A549 (cell line): Measurements from ENCODE around the gene PTPRS. TPM values are rescaled to one million over a fixed set of nuclear protein-coding genes. Genes with fewer than 3 reads are reported as not detected.

Experiments
- ATAC-seq, 2 experiments: fragments of 200-7000 bp in 1 of 2; fragments of >200 bp in 1 of 2; cut with Nextera tagmentation in 1 of 2; cut with Tn5 transposase in 1 of 2; 3 replicates each; pipeline versions ENCODE4 v1.8.0 to v1.9.1; 2018 to 2020; ENCODE audit warnings: mild to moderate bottlenecking in 1 of 2, moderate library complexity in 1 of 2
- CTCF ChIA-PET: fragments of 300-600 bp; sonication (Branson Sonifier 250); formaldehyde crosslinking; extraction: SDS; loops from one replicate; lab custom pipeline; 2021; ENCODE audit warnings: antibody characterized with exemption, inconsistent platforms; lab: Yijun Ruan, JAX
- POLR2A ChIA-PET: fragments of 350-600 bp; formaldehyde crosslinking; extraction: SDS; loops from one replicate; lab custom pipeline; 2021; ENCODE audit warnings: antibody characterized with exemption, inconsistent platforms; lab: Yijun Ruan, JAX
- DNase-seq, 2 experiments: peaks; one replicate each; pipeline versions ENCODE4 v3.0.0 to v3.0.0-alpha.2; 2011 to 2016; ENCODE audit warnings: low read depth in 1 of 2, low spot score in 1 of 2
- FAIRE-seq: peaks from 2 replicates; lab custom pipeline; 2011; peaks lifted over from hg19 to GRCh38; lab: Jason Lieb, UNC
- H3K27ac ChIP-seq, 2 experiments: fragments of >200 bp; sonication (Bioruptor Twin); formaldehyde crosslinking; 3 replicates each; pipeline ENCODE4 v1.5.1; 2016 to 2017
- H3K4me1 ChIP-seq: fragments of >200 bp; sonication (Bioruptor Twin); formaldehyde crosslinking; 3 replicates; pipeline ENCODE4 v1.6.1; 2016
- H3K4me2 ChIP-seq: fragments of >200 bp; sonication (Bioruptor Twin); formaldehyde crosslinking; 3 replicates; pipeline ENCODE4 v1.6.1; 2016
- H3K4me3 ChIP-seq: fragments of >200 bp; sonication (Bioruptor Twin); formaldehyde crosslinking; 3 replicates; pipeline ENCODE4 v1.5.1; 2016
- H3K9me3 ChIP-seq: fragments of >200 bp; sonication (Bioruptor Twin); formaldehyde crosslinking; 3 replicates; pipeline ENCODE4 v1.6.1; 2016
- BHLHE40 ChIP-seq: IDR thresholded peaks from 2 replicates; pipeline ENCODE4 v1.6.1; 2012; ENCODE audit warnings: low read depth, low read length, inconsistent platforms
- CHD2 ChIP-seq: fragments of 150-350 bp; IDR thresholded peaks from 2 replicates; pipeline ENCODE4 v1.6.1; 2014; ENCODE audit warnings: low read length; ENCODE audit not compliant: partially characterized antibody
- CHD4 ChIP-seq: fragments of 200-600 bp; sonication (generic); IDR thresholded peaks from 2 replicates; pipeline ENCODE4 v1.6.1; 2016; ENCODE audit warnings: antibody characterized with exemption, mild to moderate bottlenecking, borderline replicate concordance
- E2F6 ChIP-seq: IDR thresholded peaks from 2 replicates; pipeline ENCODE4 v1.6.1; 2012; ENCODE audit warnings: low read depth, borderline replicate concordance
- EHF ChIP-seq: fragments of 250-450 bp; sonication (Bioruptor Pico); IDR thresholded peaks from 2 replicates; pipeline ENCODE4 v1.5.0; 2020; ENCODE audit warnings: mild to moderate bottlenecking
- EHMT2 ChIP-seq: fragments of 200-600 bp; sonication (generic); IDR thresholded peaks from 2 replicates; pipeline ENCODE4 v1.6.1; 2016; ENCODE audit warnings: antibody characterized with exemption, low read depth, mild to moderate bottlenecking, moderate library complexity
- JUNB ChIP-seq: fragments of >200 bp; sonication (Bioruptor Twin); formaldehyde crosslinking; IDR thresholded peaks from 2 replicates; pipeline ENCODE4 v1.6.1; 2016
- KDM1A ChIP-seq: fragments of 200-600 bp; sonication (generic); IDR thresholded peaks from 2 replicates; pipeline ENCODE4 v1.6.1; 2016; ENCODE audit warnings: low read depth, mild to moderate bottlenecking
- PHF8 ChIP-seq: fragments of 200-600 bp; sonication (generic); IDR thresholded peaks from 2 replicates; pipeline ENCODE4 v1.6.1; 2016; ENCODE audit warnings: low read depth, mild to moderate bottlenecking, antibody characterized with exemption, moderate library complexity, borderline replicate concordance
- REST ChIP-seq: fragments of 200-600 bp; sonication (generic); IDR thresholded peaks from 2 replicates; pipeline ENCODE4 v1.6.1; 2016; ENCODE audit warnings: antibody characterized with exemption, mild to moderate bottlenecking, moderate library complexity
- RNF2 ChIP-seq: fragments of 200-600 bp; sonication (generic); IDR thresholded peaks from 2 replicates; pipeline ENCODE4 v1.6.1; 2016; ENCODE audit warnings: low read depth, mild to moderate bottlenecking, antibody characterized with exemption, moderate library complexity, borderline replicate concordance
- SREBF2 ChIP-seq: fragments of 450-650 bp; IDR thresholded peaks from 2 replicates; pipeline ENCODE4 v1.6.1; 2014; ENCODE audit warnings: mild to moderate bottlenecking, moderate library complexity
- USF2 ChIP-seq: fragments of 450-650 bp; IDR thresholded peaks from 2 replicates; pipeline ENCODE4 v1.6.1; 2014; ENCODE audit warnings: antibody characterized with exemption
- ZC3H11A ChIP-seq: fragments of 450-650 bp; IDR thresholded peaks from 2 replicates; pipeline ENCODE4 v1.6.1; 2014; ENCODE audit warnings: antibody characterized with exemption, mild to moderate bottlenecking
- WGBS: methylation state at CpG from one replicate; pipeline ENCODE4 v1.1.6; 2017; ENCODE audit errors: missing lambda C conversion rate; 5-methylcytosine and 5-hydroxymethylcytosine counted together
- polyA plus RNA-seq, 4 experiments: library from polyadenylated mRNA; depleted of rRNA in 3 of 4; stranded (reverse); fragments of >200 nt; fragmentation: RNase III in 1 of 4; extraction: RNeasy Plus Mini Kit Qiagen cat#74134 plus additional on column Dnase treatment in 1 of 4; gene quantifications; 2 replicates in 3 of 4; 3 replicates in 1 of 4; pipeline ENCODE4 v1.2.3, GENCODE V29; 2011 to 2017

Gene PTPRS
- polyA plus RNA-seq, 2 of the 4 experiments (the other 2 are of a cell fraction) = 22.3 to 44.7 TPM

- no peaks in the 10 kb centered on the region for H3K4me1 ChIP-seq
- FAIRE-seq (no peak), ATAC-seq (no peak), DNase-seq (no peak)
- no peak overlapping the region for H3K27ac ChIP-seq
- no peak overlapping the region for H3K4me2 ChIP-seq
- TF ChIP-seq REST (no peak), CHD2 (no peak), E2F6 (no peak), SREBF2 (no peak), USF2 (no peak)
- ChIA-PET POLR2A (no interaction called here), CTCF (interaction anchor here (0.6 kb wide), 1 partner anchor 74 kb away, joined by 3 read pairs; no protein-coding TSS in a partner anchor)
- no peaks in the 10 kb centered on the region for H3K9me3 ChIP-seq
- no peak overlapping the region for H3K4me3 ChIP-seq
- 100% methylated on average over 1 of the region's 2 CpGs for WGBS
Observed at GRCh38 chr19:5299137-5299536, 41.5 kb downstream of the PTPRS start.

- no peak overlapping the region for H3K27ac ChIP-seq
- no peak for FAIRE-seq
- ChIA-PET POLR2A (no interaction called here), CTCF (interaction anchor here (0.6 kb wide), 2 partner anchors 73 to 898 kb away, joined by 3 read pairs; partner anchors contain the start of gene SH3GL1)
- H3K4me3 ChIP-seq = no peak overlapping the region
- no peak for ATAC-seq
- 99% methylated on average over 13 of the region's 13 CpGs for WGBS
- no peaks in the 10 kb centered on the region for H3K9me3 ChIP-seq
- 0 out of 3 replicates have a peak, but pooled peaks cover 3% of the 10 kb centered on the region for H3K4me1 ChIP-seq
- DNase-seq = no peak
- no peak overlapping the region for H3K4me2 ChIP-seq
- TF ChIP-seq CHD4 = no peak
- TF ChIP-seq ZC3H11A = no peak
- no peak for TF ChIP-seq BHLHE40
- TF ChIP-seq E2F6 = no peak
- no peak for TF ChIP-seq EHMT2
- no peak for TF ChIP-seq KDM1A
Observed at GRCh38 chr19:5298471-5298901, 42.1 kb downstream of the PTPRS start.

- WGBS = 88% methylated on average over 6 of the region's 6 CpGs
- DNase-seq = no peak
- no peak overlapping the region for H3K4me3 ChIP-seq
- no peaks in the 10 kb centered on the region for H3K9me3 ChIP-seq
- POLR2A ChIA-PET = no interaction called here
- H3K27ac ChIP-seq = no peak overlapping the region
- H3K4me1 ChIP-seq = peaks cover 6% of the 10 kb centered on the region
- TF ChIP-seq EHF (no peak), PHF8 (no peak), RNF2 (no peak), JUNB (no peak)
- TF ChIP-seq, all 56 proteins: peak for 0
- no peak for FAIRE-seq
- no peak overlapping the region for H3K4me2 ChIP-seq
- CTCF ChIA-PET = no interaction called here
- ATAC-seq = no peak
Observed at GRCh38 chr19:5297272-5297669, 43.3 kb downstream of the PTPRS start.
